ENCODE measurements around the gene TRIM14.
"Not testable (repeated sequence)": the region's sequence is repeated elsewhere in the genome, so short reads cannot be mapped to it uniquely, and the experiment has no call there.

TRIM14 gene

GRCh38 chr9:98142182-98142907 lies 23.3 kb upstream of the TRIM14 start:
- no peak for DNase-seq (ENCODE audit: low spot score)

GRCh38 chr9:98140503-98140902 lies 21.5 kb upstream of the TRIM14 start:
- DNase-seq (ENCODE audit: low spot score), result no peak

- DNase-seq (ENCODE audit: low spot score), result no peak
Observed at GRCh38 chr9:98136489-98136888, 17.5 kb upstream of the TRIM14 start.

- no peak for DNase-seq (ENCODE audit: low spot score)
Observed at GRCh38 chr9:98135938-98136337, 16.9 kb upstream of the TRIM14 start.

GRCh38 chr9:98135558-98135934 lies 16.5 kb upstream of the TRIM14 start:
- no peak for DNase-seq (ENCODE audit: low spot score)

- DNase-seq (ENCODE audit: low spot score), result no peak
Observed at GRCh38 chr9:98134702-98135557, 15.9 kb upstream of the TRIM14 start.

GRCh38 chr9:98132806-98133631 lies 14.0 kb upstream of the TRIM14 start:
- DNase-seq (ENCODE audit: low spot score), result no peak

- no peak for DNase-seq (ENCODE audit: low spot score)
Observed at GRCh38 chr9:98132158-98132557, 13.1 kb upstream of the TRIM14 start.

- DNase-seq (ENCODE audit: low spot score), result no peak
Observed at GRCh38 chr9:98130576-98131228, 11.7 kb upstream of the TRIM14 start.

- DNase-seq (ENCODE audit: low spot score), result not testable (repeated sequence)
Observed at GRCh38 chr9:98130060-98130459, 11.0 kb upstream of the TRIM14 start.

GRCh38 chr9:98129451-98129881 lies 10.4 kb upstream of the TRIM14 start:
- no peak for DNase-seq (ENCODE audit: low spot score)

GRCh38 chr9:98128316-98128715 lies 9.3 kb upstream of the TRIM14 start:
- no peak for DNase-seq (ENCODE audit: low spot score)

GRCh38 chr9:98127226-98127625 lies 8.2 kb upstream of the TRIM14 start:
- DNase-seq (ENCODE audit: low spot score), result no peak

GRCh38 chr9:98124637-98125426 lies 5.8 kb upstream of the TRIM14 start:
- no peak for DNase-seq (ENCODE audit: low spot score)

GRCh38 chr9:98124091-98124490 lies 5.1 kb upstream of the TRIM14 start:
- DNase-seq (ENCODE audit: low spot score), result not testable (repeated sequence)

GRCh38 chr9:98121058-98121457 lies 2.0 kb upstream of the TRIM14 start:
- no peak for DNase-seq (ENCODE audit: low spot score)

- no peak for DNase-seq (ENCODE audit: low spot score)
Observed at GRCh38 chr9:98120476-98120875, 1.5 kb upstream of the TRIM14 start.

- DNase-seq (ENCODE audit: low spot score), result no peak
Observed at GRCh38 chr9:98117984-98118639, 910 bp downstream of the TRIM14 start.

GRCh38 chr9:98117097-98117496 lies 1.9 kb downstream of the TRIM14 start:
- DNase-seq (ENCODE audit: low spot score), result not testable (repeated sequence)

GRCh38 chr9:98109052-98109451 lies 10.0 kb downstream of the TRIM14 start:
- no peak for DNase-seq (ENCODE audit: low spot score)

Measured in kidney capillary endothelial cell (primary cell).